HEK293 (cell line): Measurements from ENCODE around the gene TMEM185A.
"Not testable (repeated sequence)": the region's sequence is repeated elsewhere in the genome, so short reads cannot be mapped to it uniquely, and the experiment has no call there.

Experiments
- CTCF ChIA-PET: fragments of 350-600 bp; formaldehyde crosslinking; extraction: SDS; loops from one replicate; lab custom pipeline; 2021; ENCODE audit warnings: antibody characterized with exemption; lab: Yijun Ruan, JAX
- POLR2A ChIA-PET: fragments of 300-600 bp; formaldehyde crosslinking; extraction: SDS; loops from one replicate; lab custom pipeline; 2020; ENCODE audit warnings: antibody characterized with exemption, inconsistent platforms; lab: Yijun Ruan, JAX
- H3K27ac ChIP-seq: fragments of 200-500 bp; sonication (Bioruptor generic); 2 replicates; pipeline ENCODE4 v1.5.1; 2014; ENCODE audit warnings: low read depth, low read length, control low read depth, inconsistent platforms; ENCODE audit errors: extremely low read depth
- H3K36me3 ChIP-seq, 2 experiments: fragments of 200-500 bp in 1 of 2; sonication (Bioruptor generic) in 1 of 2; 1 replicate in 1 of 2; 2 replicates in 1 of 2; pipeline ENCODE4 v1.5.1; 2014 to 2017; ENCODE audit warnings: inconsistent platforms in 2 of 2, low read length in 2 of 2; ENCODE audit not compliant: control insufficient read depth in 2 of 2, insufficient read depth in 1 of 2
- H3K4me1 ChIP-seq: fragments of 200-500 bp; sonication (Bioruptor generic); 2 replicates; pipeline ENCODE4 v1.5.1; 2014; ENCODE audit warnings: mild to moderate bottlenecking, low read length, inconsistent platforms; ENCODE audit not compliant: control insufficient read depth, insufficient read depth
- H3K4me3 ChIP-seq: 2 replicates; pipeline ENCODE4 v1.5.1; 2011; ENCODE audit warnings: low read depth, mild to moderate bottlenecking, control low read depth, low read length, moderate library complexity
- H3K9me3 ChIP-seq: fragments of 200-500 bp; sonication (Bioruptor generic); 2 replicates; pipeline ENCODE4 v1.5.1; 2014; ENCODE audit warnings: low read depth, low read length, inconsistent platforms; ENCODE audit not compliant: control insufficient read depth, insufficient read depth
- CTCF ChIP-seq: fragments of 450-650 bp; formaldehyde crosslinking; IDR thresholded peaks from 2 replicates; pipeline ENCODE4 v1.5.1; 2016; ENCODE audit warnings: missing biosample characterization, missing genetic modification characterization
- ELK4 ChIP-seq: IDR thresholded peaks from 2 replicates; pipeline ENCODE4 v1.6.1; 2011; ENCODE audit warnings: mild to moderate bottlenecking, low read depth, low read length, borderline replicate concordance
- KLF1 ChIP-seq: fragments of 450-650 bp; formaldehyde crosslinking; IDR thresholded peaks from 2 replicates; pipeline ENCODE4 v1.5.1; 2016; ENCODE audit warnings: missing biosample characterization, missing genetic modification characterization
- KLF7 ChIP-seq: fragments of 450-650 bp; formaldehyde crosslinking; IDR thresholded peaks from 2 replicates; pipeline ENCODE4 v1.5.1; 2016; ENCODE audit warnings: missing biosample characterization, missing genetic modification characterization, borderline replicate concordance
- REST ChIP-seq: fragments of 450-650 bp; formaldehyde crosslinking; IDR thresholded peaks from 2 replicates; pipeline ENCODE4 v1.5.1; 2016; ENCODE audit warnings: missing biosample characterization, missing genetic modification characterization
- TRIM28 ChIP-seq: IDR thresholded peaks from 2 replicates; pipeline ENCODE4 v1.6.1; 2011; ENCODE audit warnings: low read length, control low read depth, borderline replicate concordance
- WT1 ChIP-seq: fragments of 450-650 bp; formaldehyde crosslinking; IDR thresholded peaks from 2 replicates; pipeline ENCODE4 v1.5.1; 2016; ENCODE audit warnings: missing biosample characterization, missing genetic modification characterization
- ZFHX2 ChIP-seq: fragments of 450-650 bp; formaldehyde crosslinking; conservative IDR thresholded peaks from 2 replicates; pipeline ENCODE4 v1.5.1; 2016; ENCODE audit warnings: missing biosample characterization, missing genetic modification characterization
- ZNF114 ChIP-seq: fragments of 450-650 bp; formaldehyde crosslinking; IDR thresholded peaks from 2 replicates; pipeline ENCODE4 v1.5.0; 2017; ENCODE audit warnings: missing biosample characterization, missing genetic modification characterization
- ZNF133 ChIP-seq: fragments of 450-650 bp; formaldehyde crosslinking; IDR thresholded peaks from 2 replicates; pipeline ENCODE4 v1.5.1; 2016; ENCODE audit warnings: missing biosample characterization, missing genetic modification characterization
- ZNF138 ChIP-seq: fragments of 450-650 bp; formaldehyde crosslinking; IDR thresholded peaks from 2 replicates; pipeline ENCODE4 v1.5.1; 2016; ENCODE audit warnings: missing biosample characterization, missing genetic modification characterization, borderline replicate concordance
- ZNF155 ChIP-seq: fragments of 450-650 bp; formaldehyde crosslinking; IDR thresholded peaks from 2 replicates; pipeline ENCODE4 v1.5.1; 2016; ENCODE audit warnings: missing biosample characterization, missing genetic modification characterization
- ZNF266 ChIP-seq: fragments of 450-650 bp; formaldehyde crosslinking; IDR thresholded peaks from 2 replicates; pipeline ENCODE4 v1.5.1; 2016; ENCODE audit warnings: missing biosample characterization, missing genetic modification characterization, low read depth
- ZNF433 ChIP-seq: fragments of 450-650 bp; formaldehyde crosslinking; IDR thresholded peaks from 2 replicates; pipeline ENCODE4 v1.5.1; 2016; ENCODE audit warnings: missing biosample characterization, missing genetic modification characterization, low read depth
- ZNF677 ChIP-seq: fragments of 450-650 bp; IDR thresholded peaks from 2 replicates; pipeline ENCODE4 v1.5.0; 2018; ENCODE audit warnings: missing biosample characterization, mild to moderate bottlenecking, missing genetic modification characterization, moderate library complexity
- ZXDB ChIP-seq: fragments of 450-650 bp; formaldehyde crosslinking; IDR thresholded peaks from 2 replicates; pipeline ENCODE4 v1.5.1; 2016; ENCODE audit warnings: missing biosample characterization, missing genetic modification characterization
- TF ChIP-seq, protein P1 (sequence below): fragments of 450-650 bp; formaldehyde crosslinking; IDR thresholded peaks from 2 replicates; pipeline ENCODE4 v1.5.1; 2017; ENCODE audit warnings: missing biosample characterization, missing genetic modification characterization
- TF ChIP-seq, protein P2 (sequence below): fragments of 450-650 bp; formaldehyde crosslinking; IDR thresholded peaks from 2 replicates; pipeline ENCODE4 v1.5.1; 2017; ENCODE audit warnings: missing biosample characterization, missing genetic modification characterization
- TF ChIP-seq, protein P3 (sequence below): fragments of 450-650 bp; formaldehyde crosslinking; IDR thresholded peaks from 2 replicates; pipeline ENCODE4 v1.5.1; 2017; ENCODE audit warnings: missing biosample characterization, mild to moderate bottlenecking, missing genetic modification characterization, moderate library complexity

The TMEM185A gene

GRCh38 chrX:149573456-149573855 lies 58.1 kb downstream of the TMEM185A start:
- H3K27ac ChIP-seq, H3K36me3 ChIP-seq, H3K4me3 ChIP-seq, CTCF ChIA-PET, H3K9me3 ChIP-seq: not testable (repeated sequence)
- peaks cover 16% of the 10 kb centered on the region for H3K4me1 ChIP-seq
- POLR2A ChIA-PET = interaction anchor here (0.6 kb wide), 1 partner anchor 33 kb away, joined by 3 read pairs; the partner anchor contains the start of gene EOLA1

DNA sequence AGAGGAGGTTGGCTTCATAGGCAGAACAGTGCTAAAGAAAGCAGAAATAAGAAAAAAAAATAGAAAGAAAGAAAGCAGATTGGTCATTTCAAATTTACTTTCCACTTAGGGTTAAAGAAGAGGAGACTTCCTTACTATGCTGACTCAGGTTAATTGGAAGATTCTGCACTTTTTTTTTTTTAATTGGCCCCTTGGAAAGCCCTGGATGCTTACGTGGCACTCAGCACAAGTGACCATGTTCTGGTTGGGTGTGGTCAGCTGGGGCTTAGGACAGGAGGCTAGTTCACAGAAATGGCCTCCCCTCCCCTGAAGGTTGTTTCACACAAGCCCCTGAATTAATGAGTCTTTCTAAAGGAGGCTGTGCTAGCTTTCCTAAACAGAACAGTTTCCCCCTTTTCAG lies 58.8 kb downstream of the TMEM185A start:
- TF ChIP-seq ZNF677 (tag by site-specific recombination) (no peak), TRIM28 (no peak), KLF7 (tag by site-specific recombination) (no peak), CTCF (tag by site-specific recombination) (no peak), ZNF433 (tag by site-specific recombination) (no peak), ZNF133 (no peak), ZNF266 (no peak), KLF1 (tag by site-specific recombination) (no peak), ZNF138 (tag by site-specific recombination) (no peak), ELK4 (no peak), ZNF114 (tag by site-specific recombination) (no peak), ZXDB (tag by site-specific recombination) (no peak), ZFHX2 (no peak), ZNF155 (tag by site-specific recombination) (no peak), WT1 (no peak), REST (tag by site-specific recombination) (no peak)
- TF ChIP-seq, protein P1, sequence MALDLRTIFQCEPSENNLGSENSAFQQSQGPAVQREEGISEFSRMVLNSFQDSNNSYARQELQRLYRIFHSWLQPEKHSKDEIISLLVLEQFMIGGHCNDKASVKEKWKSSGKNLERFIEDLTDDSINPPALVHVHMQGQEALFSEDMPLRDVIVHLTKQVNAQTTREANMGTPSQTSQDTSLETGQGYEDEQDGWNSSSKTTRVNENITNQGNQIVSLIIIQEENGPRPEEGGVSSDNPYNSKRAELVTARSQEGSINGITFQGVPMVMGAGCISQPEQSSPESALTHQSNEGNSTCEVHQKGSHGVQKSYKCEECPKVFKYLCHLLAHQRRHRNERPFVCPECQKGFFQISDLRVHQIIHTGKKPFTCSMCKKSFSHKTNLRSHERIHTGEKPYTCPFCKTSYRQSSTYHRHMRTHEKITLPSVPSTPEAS = no peak
- TF ChIP-seq, protein P2, sequence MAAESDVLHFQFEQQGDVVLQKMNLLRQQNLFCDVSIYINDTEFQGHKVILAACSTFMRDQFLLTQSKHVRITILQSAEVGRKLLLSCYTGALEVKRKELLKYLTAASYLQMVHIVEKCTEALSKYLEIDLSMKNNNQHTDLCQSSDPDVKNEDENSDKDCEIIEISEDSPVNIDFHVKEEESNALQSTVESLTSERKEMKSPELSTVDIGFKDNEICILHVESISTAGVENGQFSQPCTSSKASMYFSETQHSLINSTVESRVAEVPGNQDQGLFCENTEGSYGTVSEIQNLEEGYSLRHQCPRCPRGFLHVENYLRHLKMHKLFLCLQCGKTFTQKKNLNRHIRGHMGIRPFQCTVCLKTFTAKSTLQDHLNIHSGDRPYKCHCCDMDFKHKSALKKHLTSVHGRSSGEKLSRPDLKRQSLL (tag by site-specific recombination) = no peak
- TF ChIP-seq, protein P3, sequence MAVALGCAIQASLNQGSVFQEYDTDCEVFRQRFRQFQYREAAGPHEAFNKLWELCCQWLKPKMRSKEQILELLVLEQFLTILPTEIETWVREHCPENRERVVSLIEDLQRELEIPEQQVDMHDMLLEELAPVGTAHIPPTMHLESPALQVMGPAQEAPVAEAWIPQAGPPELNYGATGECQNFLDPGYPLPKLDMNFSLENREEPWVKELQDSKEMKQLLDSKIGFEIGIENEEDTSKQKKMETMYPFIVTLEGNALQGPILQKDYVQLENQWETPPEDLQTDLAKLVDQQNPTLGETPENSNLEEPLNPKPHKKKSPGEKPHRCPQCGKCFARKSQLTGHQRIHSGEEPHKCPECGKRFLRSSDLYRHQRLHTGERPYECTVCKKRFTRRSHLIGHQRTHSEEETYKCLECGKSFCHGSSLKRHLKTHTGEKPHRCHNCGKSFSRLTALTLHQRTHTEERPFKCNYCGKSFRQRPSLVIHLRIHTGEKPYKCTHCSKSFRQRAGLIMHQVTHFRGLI = no peak
- TF ChIP-seq, all 188 proteins: peak for 0
- CTCF ChIA-PET = interaction anchor here (0.7 kb wide), 1 partner anchor 60 kb away, joined by 3 read pairs; no protein-coding TSS in a partner anchor
- H3K27ac ChIP-seq = no peak overlapping the region

More for the DNA sequence above, 58.8 kb downstream of the TMEM185A start:
- Histone ChIP-seq H3K4me3 (no peak overlapping the region), H3K36me3 (no peaks in the 10 kb centered on the region), H3K4me1 (peaks cover 16% of the 10 kb centered on the region), H3K9me3 (no peaks in the 10 kb centered on the region)
- POLR2A ChIA-PET = interaction anchor here (0.6 kb wide), 1 partner anchor 32 kb away, joined by 3 read pairs; the partner anchor contains the start of gene EOLA1
